NCI-H446 (cell line): ENCODE results near the gene FRK.
A peak's percentile ranks its signal among the peaks of the same experiment; 100 is the strongest.
"Not testable (repeated sequence)": the region's sequence is repeated elsewhere in the genome, so short reads cannot be mapped to it uniquely, and the experiment has no call there.

ENCODE experiments used
- DNase-seq, 2 experiments: peaks; one replicate each; lab custom pipeline; 2025; lab: John Stamatoyannopoulos, UW

FRK gene

GRCh38 chr6:116060572-116061283 is at the start of gene FRK:
FRK (minus strand) TSS chr6:116060891; CDS start chr6:116060311, 580 bp downstream.
- DNase-seq: no peak

- DNase-seq: no peak
These were observed 48.1 kb upstream of the FRK start for GRCh38 chr6:116108836-116109235.

- no peak for DNase-seq
These were observed 45.5 kb upstream of the FRK start for GRCh38 chr6:116106146-116106545.

GRCh38 chr6:116105247-116105646 is 44.6 kb upstream of the FRK start:
- DNase-seq: no peak

- no peak for DNase-seq
These were observed 43.9 kb upstream of the FRK start for GRCh38 chr6:116104636-116105035.

- no peak for DNase-seq
These were observed 42.2 kb upstream of the FRK start for GRCh38 chr6:116102873-116103272.

- no peak for DNase-seq
These were observed 41.1 kb upstream of the FRK start for GRCh38 chr6:116101790-116102189.

GRCh38 chr6:116101302-116101718 is 40.6 kb upstream of the FRK start:
- no peak for DNase-seq

- peak; percentile 15 to 77 for DNase-seq
These were observed 40.0 kb upstream of the FRK start, which contains the start of gene NT5DC1 for GRCh38 chr6:116100419-116101301. NT5DC1 (plus strand) TSS chr6:116100853; CDS start chr6:116100931, 78 bp downstream.

- no peak for DNase-seq
These were observed 38.3 kb upstream of the FRK start for GRCh38 chr6:116099036-116099435.

GRCh38 chr6:116096979-116097816 is 36.5 kb upstream of the FRK start:
- no peak for DNase-seq

- DNase-seq: not testable (repeated sequence)
These were observed 35.5 kb upstream of the FRK start for GRCh38 chr6:116096048-116096759.

- no peak for DNase-seq
These were observed 33.4 kb upstream of the FRK start for GRCh38 chr6:116094041-116094440.

GRCh38 chr6:116090251-116090650 is 29.6 kb upstream of the FRK start:
- DNase-seq: no peak

GRCh38 chr6:116088946-116089345 is 28.3 kb upstream of the FRK start:
- no peak for DNase-seq

- no peak for DNase-seq
These were observed 26.8 kb upstream of the FRK start for GRCh38 chr6:116087437-116088027.

- no peak for DNase-seq
These were observed 23.6 kb upstream of the FRK start for GRCh38 chr6:116084284-116084683.

GRCh38 chr6:116083052-116083451 is 22.4 kb upstream of the FRK start:
- DNase-seq: no peak

- no peak for DNase-seq
These were observed 18.3 kb upstream of the FRK start for GRCh38 chr6:116078945-116079344.

GRCh38 chr6:116078522-116078921 is 17.8 kb upstream of the FRK start:
- no peak for DNase-seq

- DNase-seq: no peak
These were observed 14.2 kb upstream of the FRK start for GRCh38 chr6:116074732-116075390.
